ENCODE data around the gene PLEKHM3. TPM values are rescaled to one million over a fixed set of nuclear protein-coding genes. Genes with fewer than 3 reads are reported as not detected.

The PLEKHM3 gene
- total RNA-seq, 6 experiments from 2014 or later, result 6.4 to 8.2 (median 7.2) TPM

- no peaks in the 10 kb centered on the region for H3K9me3 Mint-ChIP-seq
- H3K4me1 Mint-ChIP-seq (ENCODE audit: low read depth), result peaks cover 20% of the 10 kb centered on the region
- no peak for TF ChIP-seq CTCF (IDR thresholded peaks at IDR 0.05)
- no peaks in the 10 kb centered on the region for H3K36me3 Mint-ChIP-seq (ENCODE audit: low read depth)
- H3K27me3 Mint-ChIP-seq (ENCODE audit: insufficient read depth), result peaks cover 1% of the 10 kb centered on the region
- no peak overlapping the region for H3K4me3 Mint-ChIP-seq
- H3K27ac Mint-ChIP-seq, result no peak overlapping the region
- no peak for DNase-seq
Measured at GRCh38 chr2:207852791-207853190, 172.5 kb downstream of the PLEKHM3 start.

- Mint-ChIP-seq H3K4me3 (no peak overlapping the region), H3K36me3 (ENCODE audit: low read depth) (no peaks in the 10 kb centered on the region), H3K27ac (no peak overlapping the region), H3K9me3 (no peaks in the 10 kb centered on the region), H3K27me3 (ENCODE audit: insufficient read depth) (peaks cover 2% of the 10 kb centered on the region), H3K4me1 (ENCODE audit: low read depth) (peaks cover 13% of the 10 kb centered on the region)
- no peak for TF ChIP-seq CTCF (IDR thresholded peaks at IDR 0.05)
- DNase-seq, result no peak
Measured at GRCh38 chr2:207849443-207849842, 175.9 kb downstream of the PLEKHM3 start.

GRCh38 chr2:207848545-207848928, 176.8 kb downstream of the PLEKHM3 start:
- TF ChIP-seq CTCF (IDR thresholded peaks at IDR 0.05), result no peak
- DNase-seq, result no peak
- no peak overlapping the region for H3K27ac Mint-ChIP-seq
- H3K4me3 Mint-ChIP-seq, result no peak overlapping the region
- H3K36me3 Mint-ChIP-seq (ENCODE audit: low read depth), result no peaks in the 10 kb centered on the region
- H3K27me3 Mint-ChIP-seq (ENCODE audit: insufficient read depth), result peaks cover 2% of the 10 kb centered on the region
- peaks cover 12% of the 10 kb centered on the region; the same call in 1 of the 2 replicates for H3K4me1 Mint-ChIP-seq (ENCODE audit: low read depth)
- no peaks in the 10 kb centered on the region for H3K9me3 Mint-ChIP-seq

- no peak overlapping the region for H3K27ac Mint-ChIP-seq
- H3K4me3 Mint-ChIP-seq, result no peak overlapping the region
- peak; percentile 2 for DNase-seq
- TF ChIP-seq CTCF (IDR thresholded peaks at IDR 0.05), result no peak
- H3K4me1 Mint-ChIP-seq (ENCODE audit: low read depth), result peaks cover 12% of the 10 kb centered on the region; the same call in 1 of the 2 replicates
- no peaks in the 10 kb centered on the region for H3K9me3 Mint-ChIP-seq
- no peaks in the 10 kb centered on the region for H3K36me3 Mint-ChIP-seq (ENCODE audit: low read depth)
- peaks cover 2% of the 10 kb centered on the region for H3K27me3 Mint-ChIP-seq (ENCODE audit: insufficient read depth)
Measured at GRCh38 chr2:207847807-207848544, 177.4 kb downstream of the PLEKHM3 start.

- no peak overlapping the region for H3K4me3 Mint-ChIP-seq
- H3K27ac Mint-ChIP-seq, result no peak overlapping the region
- no peak for TF ChIP-seq CTCF (IDR thresholded peaks at IDR 0.05)
Measured at GRCh38 chr2:207847098-207847806, 178.1 kb downstream of the PLEKHM3 start.

More at GRCh38 chr2:207847098-207847806, 178.1 kb downstream of the PLEKHM3 start:
- Mint-ChIP-seq H3K36me3 (ENCODE audit: low read depth) (no peaks in the 10 kb centered on the region), H3K9me3 (no peaks in the 10 kb centered on the region), H3K4me1 (ENCODE audit: low read depth) (peaks cover 12% of the 10 kb centered on the region; the same call in 1 of the 2 replicates), H3K27me3 (ENCODE audit: insufficient read depth) (peaks cover 2% of the 10 kb centered on the region)
- no peak for DNase-seq
